H9 (cell line): ENCODE results near the gene INTS15. TPM values are rescaled to one million over a fixed set of nuclear protein-coding genes. Genes with fewer than 3 reads are reported as not detected.

Experiments used
- DNase-seq: peaks from one replicate; pipeline ENCODE4 v3.0.0-alpha.2; 2017
- H2AFZ ChIP-seq: one replicate; pipeline ENCODE4 v1.6.1; 2013; ENCODE audit warnings: mild to moderate bottlenecking, low read length, control low read depth, moderate library complexity
- H2AK5ac ChIP-seq: 2 replicates; pipeline ENCODE4 v1.6.1; 2013; ENCODE audit warnings: low read length, control low read depth, mixed read lengths; ENCODE audit not compliant: insufficient read length
- H2BK120ac ChIP-seq: one replicate; pipeline ENCODE4 v1.6.1; 2013; ENCODE audit warnings: low read depth, mild to moderate bottlenecking, low read length, control low read depth, inconsistent platforms; ENCODE audit not compliant: poor library complexity, severe bottlenecking
- H2BK12ac ChIP-seq: 2 replicates; pipeline ENCODE4 v1.6.1; 2013; ENCODE audit warnings: low read length, control low read depth, mixed read lengths, low read depth; ENCODE audit not compliant: insufficient read length
- H2BK15ac ChIP-seq: 2 replicates; pipeline ENCODE4 v1.6.1; 2013; ENCODE audit warnings: low read depth, low read length, control low read depth
- H2BK20ac ChIP-seq: one replicate; pipeline ENCODE4 v1.6.1; 2013; ENCODE audit warnings: low read depth, mild to moderate bottlenecking, low read length, control low read depth, inconsistent platforms; ENCODE audit not compliant: poor library complexity, severe bottlenecking
- H2BK5ac ChIP-seq: 2 replicates; pipeline ENCODE4 v1.6.1; 2013; ENCODE audit warnings: low read length, control low read depth, mixed read lengths; ENCODE audit not compliant: insufficient read length
- H3K14ac ChIP-seq: 2 replicates; pipeline ENCODE4 v1.6.1; 2013; ENCODE audit warnings: low read length, control low read depth; ENCODE audit not compliant: insufficient read depth
- H3K18ac ChIP-seq: 2 replicates; pipeline ENCODE4 v1.6.1; 2013; ENCODE audit warnings: low read depth, mild to moderate bottlenecking, mixed read lengths, low read length, control low read depth; ENCODE audit not compliant: insufficient read length
- H3K23ac ChIP-seq: 2 replicates; pipeline ENCODE4 v1.6.1; 2013; ENCODE audit warnings: low read length, control low read depth, mixed read lengths, low read depth; ENCODE audit not compliant: insufficient read length
- H3K23me2 ChIP-seq: 2 replicates; pipeline ENCODE4 v1.6.1; 2013; ENCODE audit warnings: low read depth, mild to moderate bottlenecking, mixed read lengths, low read length, control low read depth; ENCODE audit not compliant: insufficient read length, poor library complexity, severe bottlenecking
- H3K27ac ChIP-seq: 2 replicates; pipeline ENCODE4 v1.5.1; 2013; ENCODE audit warnings: low read length, control low read depth, mixed read lengths, low read depth; ENCODE audit not compliant: insufficient read length
- H3K27me3 ChIP-seq: 2 replicates; pipeline ENCODE4 v1.6.1; 2013; ENCODE audit warnings: low read length, control low read depth, inconsistent platforms; ENCODE audit not compliant: insufficient read depth
- H3K4ac ChIP-seq: 2 replicates; pipeline ENCODE4 v1.6.1; 2013; ENCODE audit warnings: low read depth, mild to moderate bottlenecking, control low read depth, inconsistent platforms, low read length, moderate library complexity
- H3K4me1 ChIP-seq: 2 replicates; pipeline ENCODE4 v1.6.1; 2013; ENCODE audit warnings: low read length, control low read depth, inconsistent platforms; ENCODE audit not compliant: insufficient read depth
- H3K4me2 ChIP-seq: 2 replicates; pipeline ENCODE4 v1.6.1; 2013; ENCODE audit warnings: low read length, control low read depth, mixed read lengths; ENCODE audit not compliant: insufficient read length, insufficient read depth
- H3K56ac ChIP-seq: 2 replicates; pipeline ENCODE4 v1.6.1; 2013; ENCODE audit warnings: low read depth, mild to moderate bottlenecking, mixed read lengths, low read length, control low read depth; ENCODE audit not compliant: insufficient read length
- H3K79me1 ChIP-seq: 2 replicates; pipeline ENCODE4 v1.6.1; 2013; ENCODE audit warnings: low read depth, mild to moderate bottlenecking, moderate library complexity, low read length, control low read depth, inconsistent platforms; ENCODE audit not compliant: insufficient read depth, poor library complexity, severe bottlenecking
- H3K79me2 ChIP-seq: 2 replicates; pipeline ENCODE4 v1.6.1; 2013; ENCODE audit warnings: low read length, control low read depth, inconsistent platforms; ENCODE audit not compliant: insufficient read depth
- H3K9ac ChIP-seq: 2 replicates; pipeline ENCODE4 v1.6.1; 2013; ENCODE audit warnings: low read length, control low read depth, mixed read lengths; ENCODE audit not compliant: insufficient read length; ENCODE audit errors: extremely low read depth
- H3K9me3 ChIP-seq: one replicate; pipeline ENCODE4 v1.6.1; 2013; ENCODE audit warnings: low read depth, low read length, inconsistent platforms; ENCODE audit not compliant: control insufficient read depth
- H3T11ph ChIP-seq: one replicate; pipeline ENCODE4 v1.6.1; 2013; ENCODE audit warnings: mild to moderate bottlenecking, low read length, control low read depth, inconsistent platforms
- H4K20me1 ChIP-seq: one replicate; pipeline ENCODE4 v1.6.1; 2013; ENCODE audit not compliant: control insufficient read depth, insufficient read length, insufficient read depth
- H4K5ac ChIP-seq: 2 replicates; pipeline ENCODE4 v1.6.1; 2013; ENCODE audit warnings: low read depth, mild to moderate bottlenecking, mixed read lengths, low read length, control low read depth; ENCODE audit not compliant: insufficient read length
- H4K8ac ChIP-seq: replicated peaks from 2 replicates; pipeline ENCODE4 v1.6.1; 2013; ENCODE audit warnings: low read length, control low read depth, mixed read lengths, low read depth; ENCODE audit not compliant: insufficient read length
- H4K91ac ChIP-seq: 2 replicates; pipeline ENCODE4 v1.6.1; 2013; ENCODE audit warnings: low read depth, mild to moderate bottlenecking, moderate library complexity, mixed read lengths, low read length, control low read depth; ENCODE audit not compliant: insufficient read length
- H3K27ac Mint-ChIP-seq, 3 experiments: 2 replicates in 2 of 3; 3 replicates in 1 of 3; pipeline ENCODE4 v1.8.0; 2020 to 2021; ENCODE audit warnings: mixed read lengths in 3 of 3, mild to moderate bottlenecking in 1 of 3, moderate library complexity in 1 of 3
- H3K27me3 Mint-ChIP-seq: 2 replicates; pipeline ENCODE4 v1.8.0; 2021; ENCODE audit warnings: low read depth, mild to moderate bottlenecking, moderate library complexity, mixed read lengths
- H3K36me3 Mint-ChIP-seq, 3 experiments: 2 replicates in 2 of 3; 3 replicates in 1 of 3; pipeline ENCODE4 v1.8.0; 2020 to 2021; ENCODE audit warnings: low read depth in 3 of 3, mixed read lengths in 3 of 3; ENCODE audit not compliant: insufficient read depth in 1 of 3
- H3K4me1 Mint-ChIP-seq, 2 experiments: 2 replicates each; pipeline ENCODE4 v1.8.0; 2020; ENCODE audit warnings: mixed read lengths in 2 of 2
- H3K4me3 Mint-ChIP-seq, 2 experiments: 2 replicates in 1 of 2; 3 replicates in 1 of 2; pipeline ENCODE4 v1.8.0; 2020 to 2021; ENCODE audit warnings: mild to moderate bottlenecking in 2 of 2, mixed read lengths in 2 of 2, moderate library complexity in 1 of 2
- H3K9me3 Mint-ChIP-seq, 2 experiments: 2 replicates in 1 of 2; 3 replicates in 1 of 2; pipeline ENCODE4 v1.8.0; 2020; ENCODE audit warnings: mild to moderate bottlenecking in 2 of 2, mixed read lengths in 2 of 2, moderate library complexity in 1 of 2
- WGBS: extraction: QIAGEN DNeasy Blood & Tissue Kit; methylation state at CpG from one replicate; pipeline ENCODE4 v1.1.7; 2013; ENCODE audit warnings: missing lambda C conversion rate, low lambda C conversion rate, mixed read lengths; ENCODE audit not compliant: insufficient read length; ENCODE audit errors: extremely low coverage; 5-methylcytosine and 5-hydroxymethylcytosine counted together
- total RNA-seq: library from RNA; stranded (reverse); gene quantifications from 2 replicates; pipeline ENCODE4 v1.2.1, GENCODE V29; 2021
- TF ChIP-seq, protein P1 (sequence below): fragments of 200-600 bp; sonication (generic); conservative IDR thresholded peaks from 3 replicates; pipeline ENCODE4 v1.8.0; 2021; ENCODE audit warnings: antibody characterized with exemption, mild to moderate bottlenecking

The INTS15 gene
- total RNA-seq, 1 experiment from 2014 or later = 42.9 TPM

DNA sequence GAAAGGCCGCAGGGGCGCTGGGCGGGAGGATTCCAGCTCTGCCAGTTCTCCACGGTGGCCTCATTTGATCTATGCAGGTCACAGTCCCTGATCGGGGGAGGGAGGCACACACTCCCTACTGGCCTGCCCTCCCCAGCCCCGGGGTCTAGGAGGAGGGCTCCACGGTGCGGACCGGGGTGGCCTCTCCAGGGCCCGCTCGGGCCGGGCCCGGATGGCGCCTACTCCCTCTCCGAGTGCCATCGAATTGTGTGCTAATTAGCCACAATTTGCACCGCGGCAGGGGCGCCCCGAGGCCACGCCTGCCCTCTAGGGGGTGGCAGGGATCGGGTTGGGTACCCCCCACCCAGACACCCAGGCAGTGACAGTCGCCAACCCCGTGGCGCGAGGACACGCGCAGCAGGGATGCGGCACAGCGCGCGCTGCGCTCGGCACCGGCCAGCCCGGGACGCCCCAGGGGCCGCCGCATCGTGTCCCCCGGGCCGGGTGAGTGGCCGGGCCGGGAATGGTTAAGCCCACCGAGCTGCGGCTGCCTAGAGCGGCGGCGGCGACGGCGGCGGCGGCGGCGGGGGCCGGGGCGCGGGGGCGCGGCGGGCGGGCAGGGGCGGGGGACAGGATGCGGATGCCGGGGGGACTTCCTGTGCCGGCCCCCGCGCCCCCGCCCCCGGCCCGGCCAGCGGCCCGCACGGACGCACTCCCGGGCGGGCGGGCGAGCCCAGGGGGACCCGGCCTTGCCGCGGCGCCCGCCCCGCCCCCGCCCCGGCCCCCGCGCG, 25.3 kb downstream of the INTS15 start, which contains the start of gene ZNF853:
Gene ZNF853, plus strand, starts transcription at position 658 of the 770 bp plus-strand sequence. CDS start 565 bp downstream, outside the sequence.
- Histone ChIP-seq H3K23me2 (peaks cover 11% of the 10 kb centered on the region), H2AK5ac (no peak within 1 kb of the TSS), H4K91ac (no peak within 1 kb of the TSS), H3K9ac (no peak within 1 kb of the TSS), H3K23ac (no peak within 1 kb of the TSS), H3K4me2 (peak within 1 kb of the TSS; percentile 83), H2BK15ac (no peak within 1 kb of the TSS), H3K27ac (no peak within 1 kb of the TSS), H3K9me3 (no peaks in the 10 kb centered on the region), H4K8ac (no peak within 1 kb of the TSS), H2BK5ac (no peak within 1 kb of the TSS), H3K27me3 (no peaks in the 10 kb centered on the region), H3K4ac (no peak within 1 kb of the TSS), H4K5ac (no peak within 1 kb of the TSS), H3K4me1 (peaks cover 5% of the 10 kb centered on the region), H3K14ac (no peak within 1 kb of the TSS; the same call in 1 of the 2 replicates), H3K79me1 (no peaks in the 10 kb centered on the region), H2BK12ac (no peak within 1 kb of the TSS), H3T11ph (no peak within 1 kb of the TSS), H3K18ac (no peak within 1 kb of the TSS), H2AFZ (no peak within 1 kb of the TSS), H3K56ac (no peak within 1 kb of the TSS), H2BK120ac (no peak within 1 kb of the TSS), H4K20me1 (no peaks in the 10 kb centered on the region), H3K79me2 (no peaks in the 10 kb centered on the region), H2BK20ac (no peak within 1 kb of the TSS)
- Mint-ChIP-seq H3K36me3 (peaks cover under 1 to 21% (median 13%) of the 10 kb centered on the region in 3 experiments; a peak in 6 of 7 replicates), H3K27ac (peak within 1 kb of the TSS in 2 of 3 experiments; percentile 30 to 57; a peak in 3 of 7 replicates), H3K9me3 (no peaks in the 10 kb centered on the region; a peak in 1 of 5 replicates), H3K4me1 (peaks cover 9 to 14% of the 10 kb centered on the region in 2 experiments), H3K4me3 (peak within 1 kb of the TSS; percentile 71 to 82), H3K27me3 (no peaks in the 10 kb centered on the region; the same call in 1 of the 2 replicates)
- TF ChIP-seq, protein P1, sequence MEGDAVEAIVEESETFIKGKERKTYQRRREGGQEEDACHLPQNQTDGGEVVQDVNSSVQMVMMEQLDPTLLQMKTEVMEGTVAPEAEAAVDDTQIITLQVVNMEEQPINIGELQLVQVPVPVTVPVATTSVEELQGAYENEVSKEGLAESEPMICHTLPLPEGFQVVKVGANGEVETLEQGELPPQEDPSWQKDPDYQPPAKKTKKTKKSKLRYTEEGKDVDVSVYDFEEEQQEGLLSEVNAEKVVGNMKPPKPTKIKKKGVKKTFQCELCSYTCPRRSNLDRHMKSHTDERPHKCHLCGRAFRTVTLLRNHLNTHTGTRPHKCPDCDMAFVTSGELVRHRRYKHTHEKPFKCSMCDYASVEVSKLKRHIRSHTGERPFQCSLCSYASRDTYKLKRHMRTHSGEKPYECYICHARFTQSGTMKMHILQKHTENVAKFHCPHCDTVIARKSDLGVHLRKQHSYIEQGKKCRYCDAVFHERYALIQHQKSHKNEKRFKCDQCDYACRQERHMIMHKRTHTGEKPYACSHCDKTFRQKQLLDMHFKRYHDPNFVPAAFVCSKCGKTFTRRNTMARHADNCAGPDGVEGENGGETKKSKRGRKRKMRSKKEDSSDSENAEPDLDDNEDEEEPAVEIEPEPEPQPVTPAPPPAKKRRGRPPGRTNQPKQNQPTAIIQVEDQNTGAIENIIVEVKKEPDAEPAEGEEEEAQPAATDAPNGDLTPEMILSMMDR = 0 out of 3 replicates have a peak, but pooled peaks have one; percentile 17
- no CpG with 5 or more reads among the region's 91 CpGs for WGBS
- no peak for DNase-seq
